Activated T-helper 1 cell treated with anti-CD3 and anti-CD28 coated beads, Interleukin-2, amount 50 U/mL, for 16 hours (primary cell): ENCODE results near the gene FRMPD3.

Source experiments
- DNase-seq, 2 donors: peaks; one replicate each; pipeline ENCODE4 v3.0.0-alpha.2; 2020; ENCODE audit warnings: low read depth in 1 of 2, low spot score in 1 of 2

Gene FRMPD3

GRCh38 chrX:107477406-107477805 lies 28.0 kb downstream of the FRMPD3 start:
- DNase-seq: no peak

- DNase-seq: no peak
These were observed 30.8 kb downstream of the FRMPD3 start for GRCh38 chrX:107480272-107480671.

GRCh38 chrX:107482046-107482445 lies 32.6 kb downstream of the FRMPD3 start:
- DNase-seq: no peak

GRCh38 chrX:107484002-107484726 lies 34.7 kb downstream of the FRMPD3 start:
- no peak for DNase-seq

- no peak for DNase-seq
These were observed 35.6 kb downstream of the FRMPD3 start for GRCh38 chrX:107485013-107485412.

GRCh38 chrX:107493141-107493540 lies 43.7 kb downstream of the FRMPD3 start:
- DNase-seq: no peak

- DNase-seq: no peak
These were observed 47.3 kb downstream of the FRMPD3 start for GRCh38 chrX:107496786-107497185.
